Measurements from ENCODE around the gene NABP1.

GRCh38 chr2:191719261-191719660 lies 41.3 kb downstream of the NABP1 start:
- TF ChIP-seq CTCF (conservative IDR thresholded peaks at IDR 0.05; ENCODE audit: low read length): no peak
- TF ChIP-seq EZH2phosphoT487 (IDR thresholded peaks at IDR 0.05; ENCODE audit: borderline replicate concordance): no peak

Measured in Loucy (cell line).